Measurements from ENCODE around the gene MED31.

- TF ChIP-seq GATA2 (IDR thresholded peaks at IDR 0.05; ENCODE audit: low read depth, low read length): no peak
- no peak for TF ChIP-seq GATA3 (IDR thresholded peaks at IDR 0.05; ENCODE audit: low read depth, low read length)
These were observed 49.5 kb upstream of the MED31 start for GRCh38 chr17:6700948-6701307.

All from SH-SY5Y (cell line).